ENCODE measurements around the gene SGF29. TPM values are rescaled to one million over a fixed set of nuclear protein-coding genes. Genes with fewer than 3 reads are reported as not detected.

Gene SGF29
- total and polyA plus RNA-seq, 4 donors = 17.8 to 46.6 (median 24.4) TPM

DNA sequence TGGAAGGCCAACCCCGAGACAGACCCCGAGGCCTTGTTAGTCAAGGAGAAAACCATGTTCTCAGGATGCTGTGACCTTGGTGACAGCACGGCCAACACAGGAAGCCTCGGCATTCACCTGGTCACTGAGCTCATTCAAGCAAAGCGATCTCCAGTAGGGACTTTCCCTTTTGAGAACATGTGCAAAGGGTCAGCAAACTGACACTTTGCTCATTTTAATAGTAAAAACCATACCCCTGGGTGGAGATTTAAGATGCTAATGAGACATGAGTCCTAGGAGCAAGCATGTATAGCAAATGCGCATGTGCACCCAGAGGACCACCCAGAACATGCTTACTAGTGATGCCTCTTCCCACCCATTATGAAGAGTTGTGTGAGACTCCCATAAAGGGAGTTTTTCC is 48.8 kb downstream of the SGF29 start:
- H3K27me3 ChIP-seq (ENCODE audit: control insufficient read depth in 3 of 3, insufficient read depth in 3 of 3, low read length in 2 of 3) = no peaks in the 10 kb centered on the region
- peaks cover 0 to 6% (median 0%) of the 10 kb centered on the region in 5 donors for H3K4me1 ChIP-seq (ENCODE audit: control insufficient read depth in 5 of 5, insufficient read depth in 5 of 5, low read length in 5 of 5)
- TF ChIP-seq, protein P1, sequence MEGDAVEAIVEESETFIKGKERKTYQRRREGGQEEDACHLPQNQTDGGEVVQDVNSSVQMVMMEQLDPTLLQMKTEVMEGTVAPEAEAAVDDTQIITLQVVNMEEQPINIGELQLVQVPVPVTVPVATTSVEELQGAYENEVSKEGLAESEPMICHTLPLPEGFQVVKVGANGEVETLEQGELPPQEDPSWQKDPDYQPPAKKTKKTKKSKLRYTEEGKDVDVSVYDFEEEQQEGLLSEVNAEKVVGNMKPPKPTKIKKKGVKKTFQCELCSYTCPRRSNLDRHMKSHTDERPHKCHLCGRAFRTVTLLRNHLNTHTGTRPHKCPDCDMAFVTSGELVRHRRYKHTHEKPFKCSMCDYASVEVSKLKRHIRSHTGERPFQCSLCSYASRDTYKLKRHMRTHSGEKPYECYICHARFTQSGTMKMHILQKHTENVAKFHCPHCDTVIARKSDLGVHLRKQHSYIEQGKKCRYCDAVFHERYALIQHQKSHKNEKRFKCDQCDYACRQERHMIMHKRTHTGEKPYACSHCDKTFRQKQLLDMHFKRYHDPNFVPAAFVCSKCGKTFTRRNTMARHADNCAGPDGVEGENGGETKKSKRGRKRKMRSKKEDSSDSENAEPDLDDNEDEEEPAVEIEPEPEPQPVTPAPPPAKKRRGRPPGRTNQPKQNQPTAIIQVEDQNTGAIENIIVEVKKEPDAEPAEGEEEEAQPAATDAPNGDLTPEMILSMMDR (IDR thresholded peaks at IDR 0.05; ENCODE audit: control extremely low read depth, extremely low read depth) = no peak
- no peaks in the 10 kb centered on the region for H3K9me3 ChIP-seq (ENCODE audit: control insufficient read depth in 4 of 4, insufficient read depth in 3 of 4, low read length in 3 of 4)
- H3K27ac ChIP-seq (ENCODE audit: low read depth in 1 of 2, low read length in 1 of 2) = no peak overlapping the region
- 74 to 91% methylated on average over 4 to 5 of the region's 6 CpGs for WGBS, 2 donors
- DNase-seq (no peak), ATAC-seq (ENCODE audit: insufficient read depth, low FRiP score) (no peak)
- H3K4me3 ChIP-seq = no peak overlapping the region
- no peak overlapping the region for H3K9ac ChIP-seq (ENCODE audit: insufficient read depth in 1 of 2, low read length in 2 of 2)
- H3K36me3 ChIP-seq (ENCODE audit: control insufficient read depth in 4 of 4, insufficient read depth in 4 of 4, low read length in 4 of 4) = peaks cover 0 to 17% (median 0%) of the 10 kb centered on the region in 4 donors

DNA sequence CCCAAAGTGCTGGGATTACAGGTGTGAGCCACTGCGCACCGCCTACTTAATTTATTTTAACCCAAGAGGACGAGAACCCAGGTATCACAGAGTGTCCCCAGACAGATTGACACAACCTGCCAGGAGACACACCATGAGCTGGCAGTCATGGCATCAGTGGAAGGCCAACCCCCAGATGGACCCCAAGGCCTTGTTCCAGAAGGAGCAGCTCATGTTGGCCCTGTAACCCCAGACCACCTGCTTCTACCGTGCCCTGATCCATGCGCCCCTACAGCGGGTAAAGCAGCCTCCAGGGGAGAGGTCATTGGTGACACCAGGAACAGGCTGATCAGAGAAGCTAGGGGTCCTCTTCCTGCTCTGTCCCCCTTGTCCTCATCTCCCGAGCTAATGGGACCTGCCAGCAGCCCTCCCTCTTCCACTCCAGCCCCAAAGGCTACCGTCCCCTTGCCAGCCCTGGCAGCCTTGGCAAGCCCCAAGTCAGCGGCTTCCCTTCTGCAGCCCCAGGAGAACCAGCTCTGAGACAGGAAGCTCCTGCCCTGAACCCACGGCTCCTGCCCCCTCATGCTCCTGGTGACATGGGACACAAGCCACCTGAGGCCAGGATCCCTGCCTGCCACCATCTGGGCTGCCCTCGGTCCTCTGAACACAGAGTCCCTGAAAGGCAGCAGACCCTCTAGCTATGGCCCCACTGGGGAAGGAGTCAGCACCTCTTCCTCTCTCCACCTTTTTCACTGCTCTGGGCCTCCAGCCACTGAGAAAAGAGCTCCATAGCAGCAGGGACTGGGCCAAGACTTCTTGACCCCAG is 49.9 kb downstream of the SGF29 start:
- TF ChIP-seq, protein P1 (IDR thresholded peaks at IDR 0.05; ENCODE audit: control extremely low read depth, extremely low read depth) = no peak
- H3K36me3 ChIP-seq (ENCODE audit: control insufficient read depth in 4 of 4, insufficient read depth in 4 of 4, low read length in 4 of 4) = peaks cover 0 to 17% (median 0%) of the 10 kb centered on the region in 4 donors
- peaks cover 0 to 3% (median 0%) of the 10 kb centered on the region in 5 donors for H3K4me1 ChIP-seq (ENCODE audit: control insufficient read depth in 5 of 5, insufficient read depth in 5 of 5, low read length in 5 of 5)
- H3K4me3 ChIP-seq = no peak overlapping the region
- H3K9me3 ChIP-seq (ENCODE audit: control insufficient read depth in 4 of 4, insufficient read depth in 3 of 4, low read length in 3 of 4) = no peaks in the 10 kb centered on the region
- no peaks in the 10 kb centered on the region for H3K27me3 ChIP-seq (ENCODE audit: control insufficient read depth in 3 of 3, insufficient read depth in 3 of 3, low read length in 2 of 3)
- no peak overlapping the region for H3K9ac ChIP-seq (ENCODE audit: insufficient read depth in 1 of 2, low read length in 2 of 2)
- WGBS, 2 donors = 82 to 84% methylated on average over 11 of the region's 11 CpGs
- peak overlapping the region in 1 of 2 donors; percentile 0 for H3K27ac ChIP-seq (ENCODE audit: low read depth in 1 of 2, low read length in 1 of 2)
- DNase-seq (no peak), ATAC-seq (ENCODE audit: insufficient read depth, low FRiP score) (no peak)

DNA sequence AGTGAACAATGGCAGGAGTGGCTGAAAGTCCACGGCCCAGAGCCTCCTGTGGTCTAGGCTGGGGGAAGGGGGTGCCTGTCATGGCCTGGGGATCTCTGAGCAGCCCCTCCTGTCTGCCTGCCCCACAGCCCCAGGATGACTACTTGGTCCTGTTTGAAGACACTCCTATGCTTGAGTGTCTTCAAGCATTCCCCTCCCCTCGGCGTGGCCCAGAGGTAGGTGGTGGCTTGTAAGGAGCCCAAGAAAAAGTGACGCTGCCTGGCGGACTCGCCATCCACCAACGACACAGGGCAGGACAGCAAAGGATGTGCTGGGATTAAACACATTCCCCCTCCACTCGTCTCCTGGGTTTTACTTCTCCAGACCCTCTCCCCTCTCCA is 50.5 kb downstream of the SGF29 start:
- H3K27me3 ChIP-seq (ENCODE audit: control insufficient read depth in 3 of 3, insufficient read depth in 3 of 3, low read length in 2 of 3) = no peaks in the 10 kb centered on the region
- peaks cover 0 to 17% (median 0%) of the 10 kb centered on the region in 4 donors for H3K36me3 ChIP-seq (ENCODE audit: control insufficient read depth in 4 of 4, insufficient read depth in 4 of 4, low read length in 4 of 4)
- DNase-seq (no peak), ATAC-seq (ENCODE audit: insufficient read depth, low FRiP score) (no peak)
- peak overlapping the region in 1 of 2 donors; percentile 0 for H3K27ac ChIP-seq (ENCODE audit: low read depth in 1 of 2, low read length in 1 of 2)
- 76 to 80% methylated on average over 8 of the region's 8 CpGs for WGBS, 2 donors
- no peak overlapping the region for H3K4me3 ChIP-seq
- H3K4me1 ChIP-seq (ENCODE audit: control insufficient read depth in 5 of 5, insufficient read depth in 5 of 5, low read length in 5 of 5) = peaks cover 0 to 8% (median 2%) of the 10 kb centered on the region in 5 donors
- H3K9ac ChIP-seq (ENCODE audit: insufficient read depth in 1 of 2, low read length in 2 of 2) = no peak overlapping the region
- TF ChIP-seq, protein P1 (IDR thresholded peaks at IDR 0.05; ENCODE audit: control extremely low read depth, extremely low read depth) = no peak
- H3K9me3 ChIP-seq (ENCODE audit: control insufficient read depth in 4 of 4, insufficient read depth in 3 of 4, low read length in 3 of 4) = no peaks in the 10 kb centered on the region
